ENCODE results near the gene AFAP1.

- TF ChIP-seq CTCF (IDR thresholded peaks at IDR 0.05) (no peak), ZFX (IDR thresholded peaks at IDR 0.05; ENCODE audit: borderline replicate concordance) (no peak)
Measured at GRCh38 chr4:7941965-7942496, 2.4 kb upstream of the AFAP1 start.
